Fibroblast of lung (primary cell): Measurements from ENCODE around the gene GNB5.

Experiments
- CTCF ChIP-seq, 2 donors: IDR thresholded peaks in 1 of 2; conservative IDR thresholded peaks in 1 of 2; 1 replicate in 1 of 2; 2 replicates in 1 of 2; pipeline ENCODE4 v1.5.1; 2011 to 2012; ENCODE audit warnings: low read length in 2 of 2, control low read depth in 1 of 2, inconsistent platforms in 1 of 2, low read depth in 1 of 2, mild to moderate bottlenecking in 1 of 2
- EZH2 ChIP-seq: IDR thresholded peaks from 2 replicates; pipeline ENCODE4 v1.5.1; 2012; ENCODE audit warnings: low read length, control low read depth, mild to moderate bottlenecking; ENCODE audit errors: missing control alignments

GRCh38 chr15:52120488-52120887 lies 70.7 kb downstream of the GNB5 start:
- no peak for TF ChIP-seq CTCF (conservative IDR thresholded peaks at IDR 0.05 in 1 of 2, IDR thresholded peaks at IDR 0.05 in 1 of 2; ENCODE audit: low read depth in 1 of 2, low read length in 2 of 2)
- TF ChIP-seq EZH2, result no peak
